Hematopoietic multipotent progenitor cell (in vitro differentiated cells): Measurements from ENCODE around the gene HERC5. TPM values are rescaled to one million over a fixed set of nuclear protein-coding genes. Genes with fewer than 3 reads are reported as not detected.
"Not testable (repeated sequence)": the region's sequence is repeated elsewhere in the genome, so short reads cannot be mapped to it uniquely, and the experiment has no call there.

Experiments used
- DNase-seq, 3 donors: peaks; one replicate each; pipeline ENCODE4 v3.0.0-alpha.2; 2011 to 2015; ENCODE audit warnings: low read depth in 2 of 3, low spot score in 2 of 3
- total RNA-seq: library from RNA; depleted of rRNA; stranded (reverse); fragments of >200 nt; gene quantifications from one replicate; pipeline ENCODE4 v1.2.3, GENCODE V29; 2012

HERC5 gene
- total RNA-seq, result 6.5 TPM

- DNase-seq, result peak; percentile 86 to 98 (median 94)
Observed at GRCh38 chr4:88456670-88457306, at the start of gene HERC5. TSS of gene HERC5 (plus strand) at chr4:88457119. CDS start at chr4:88457270, 151 bp downstream.

- DNase-seq, result no peak
Observed at GRCh38 chr4:88409206-88409605, 47.7 kb upstream of the HERC5 start.

- DNase-seq, result no peak
Observed at GRCh38 chr4:88409789-88410188, 47.1 kb upstream of the HERC5 start.

- DNase-seq, result no peak
Observed at GRCh38 chr4:88411491-88412096, 45.3 kb upstream of the HERC5 start.

- no peak for DNase-seq
Observed at GRCh38 chr4:88413801-88414200, 43.1 kb upstream of the HERC5 start.

GRCh38 chr4:88414755-88415154, 42.2 kb upstream of the HERC5 start:
- no peak for DNase-seq

- DNase-seq, result no peak
Observed at GRCh38 chr4:88415982-88416381, 40.9 kb upstream of the HERC5 start.

- no peak for DNase-seq
Observed at GRCh38 chr4:88418411-88418810, 38.5 kb upstream of the HERC5 start.

GRCh38 chr4:88419874-88420273, 37.0 kb upstream of the HERC5 start:
- DNase-seq, result no peak

GRCh38 chr4:88420844-88421243, 36.1 kb upstream of the HERC5 start:
- DNase-seq, result no peak

- DNase-seq, result no peak
Observed at GRCh38 chr4:88422403-88422802, 34.5 kb upstream of the HERC5 start.

GRCh38 chr4:88429401-88429800, 27.5 kb upstream of the HERC5 start:
- no peak for DNase-seq

- DNase-seq, result no peak
Observed at GRCh38 chr4:88435987-88436693, 20.8 kb upstream of the HERC5 start.

- DNase-seq, result not testable (repeated sequence)
Observed at GRCh38 chr4:88437873-88438272, 19.0 kb upstream of the HERC5 start.

GRCh38 chr4:88439161-88439760, 17.7 kb upstream of the HERC5 start:
- no peak for DNase-seq

GRCh38 chr4:88440146-88440545, 16.8 kb upstream of the HERC5 start:
- no peak for DNase-seq

- DNase-seq, result no peak
Observed at GRCh38 chr4:88441696-88442095, 15.2 kb upstream of the HERC5 start.

- DNase-seq, result no peak
Observed at GRCh38 chr4:88442689-88443191, 14.2 kb upstream of the HERC5 start.

GRCh38 chr4:88443486-88443885, 13.4 kb upstream of the HERC5 start:
- no peak for DNase-seq

GRCh38 chr4:88445252-88445651, 11.7 kb upstream of the HERC5 start:
- DNase-seq, result no peak

GRCh38 chr4:88446124-88446523, 10.8 kb upstream of the HERC5 start:
- no peak for DNase-seq
